ENCODE results near the gene DET1. TPM values are rescaled to one million over a fixed set of nuclear protein-coding genes. Genes with fewer than 3 reads are reported as not detected.
"Not testable (repeated sequence)": the region's sequence is repeated elsewhere in the genome, so short reads cannot be mapped to it uniquely, and the experiment has no call there.

The DET1 gene
- polyA plus RNA-seq, 1 of the 3 experiments (the other 2 are of a cell fraction), result 4.5 TPM

DNA sequence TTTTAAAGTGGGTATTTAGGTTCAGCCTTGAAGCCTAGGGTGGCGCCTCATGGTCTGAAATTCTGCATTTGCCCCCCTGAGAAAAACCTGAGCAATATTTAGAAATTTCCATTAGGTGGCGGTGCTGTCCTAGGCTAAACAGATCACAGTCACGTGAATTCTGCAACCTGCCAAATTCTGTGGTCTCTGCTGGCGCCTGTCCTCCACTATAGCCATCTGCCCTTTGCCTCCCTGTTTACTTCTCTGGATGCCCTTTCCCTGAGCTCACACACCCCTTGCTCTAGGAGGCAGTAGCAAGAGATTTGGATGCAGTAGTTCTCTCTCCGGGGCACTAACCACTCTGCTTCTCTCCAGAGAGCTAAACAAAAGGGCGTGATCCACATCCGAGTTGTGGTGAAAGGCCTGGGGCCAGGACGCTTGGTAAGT lies 69.8 kb downstream of the DET1 start:
- Histone ChIP-seq H3K4me1 (ENCODE audit: control insufficient read depth in 1 of 2, insufficient read depth in 2 of 2, low read depth in 1 of 2, low read length in 1 of 2) (peaks cover 0 to 3% of the 10 kb centered on the region in 2 experiments; a peak in 1 of 4 replicates), H3K4me2 (no peak overlapping the region), H3K36me3 (replicated peaks in 1 of 2; ENCODE audit: control insufficient read depth in 1 of 2, insufficient read depth in 2 of 2, low read length in 1 of 2) (peaks cover 14 to 38% of the 10 kb centered on the region in 2 experiments), H3K4me3 (ENCODE audit: low read depth in 2 of 2, low read length in 1 of 2) (no peak overlapping the region; a peak in 1 of 4 replicates), H3F3A (replicated peaks; ENCODE audit: insufficient read depth) (peaks cover 3% of the 10 kb centered on the region), H3K9me3 (no peaks in the 10 kb centered on the region), H3K27me3 (ENCODE audit: insufficient read depth) (no peaks in the 10 kb centered on the region), H3K27ac (ENCODE audit: low read depth in 2 of 2, low read length in 1 of 2) (no peak overlapping the region; a peak in 1 of 4 replicates), H3K9me2 (no peaks in the 10 kb centered on the region), H4K20me1 (ENCODE audit: insufficient read depth) (no peaks in the 10 kb centered on the region), H3K79me2 (ENCODE audit: insufficient read depth) (0 out of 2 replicates have a peak, but pooled peaks cover 5% of the 10 kb centered on the region), H3K9ac (no peak overlapping the region), H2AFZ (ENCODE audit: low read depth) (no peak overlapping the region)
- 74% methylated on average over 8 of the region's 8 CpGs for WGBS (ENCODE audit: low lambda C conversion rate)
- POLR2A ChIA-PET, result no interaction called here
- peak; percentile 74 for DNase-seq
- CTCF ChIA-PET, result interaction anchor here (0.6 to 4.7 kb wide), 27 partner anchors 8 to 415 kb away, joined by 3 to 44 read pairs (median 4); partner anchors contain the start of genes MRPL46 and MRPS11
- TF ChIP-seq NRF1 (IDR thresholded peaks at IDR 0.05; ENCODE audit: low read depth, low read length), result no peak
- TF ChIP-seq MXI1 (IDR thresholded peaks at IDR 0.05; ENCODE audit: low read depth, low read length), result peak; percentile 83; the same call in 1 of the 2 replicates
- no peak for TF ChIP-seq GATA2 (CRISPR knock-in tag; IDR thresholded peaks at IDR 0.05)
- TF ChIP-seq, protein P1, sequence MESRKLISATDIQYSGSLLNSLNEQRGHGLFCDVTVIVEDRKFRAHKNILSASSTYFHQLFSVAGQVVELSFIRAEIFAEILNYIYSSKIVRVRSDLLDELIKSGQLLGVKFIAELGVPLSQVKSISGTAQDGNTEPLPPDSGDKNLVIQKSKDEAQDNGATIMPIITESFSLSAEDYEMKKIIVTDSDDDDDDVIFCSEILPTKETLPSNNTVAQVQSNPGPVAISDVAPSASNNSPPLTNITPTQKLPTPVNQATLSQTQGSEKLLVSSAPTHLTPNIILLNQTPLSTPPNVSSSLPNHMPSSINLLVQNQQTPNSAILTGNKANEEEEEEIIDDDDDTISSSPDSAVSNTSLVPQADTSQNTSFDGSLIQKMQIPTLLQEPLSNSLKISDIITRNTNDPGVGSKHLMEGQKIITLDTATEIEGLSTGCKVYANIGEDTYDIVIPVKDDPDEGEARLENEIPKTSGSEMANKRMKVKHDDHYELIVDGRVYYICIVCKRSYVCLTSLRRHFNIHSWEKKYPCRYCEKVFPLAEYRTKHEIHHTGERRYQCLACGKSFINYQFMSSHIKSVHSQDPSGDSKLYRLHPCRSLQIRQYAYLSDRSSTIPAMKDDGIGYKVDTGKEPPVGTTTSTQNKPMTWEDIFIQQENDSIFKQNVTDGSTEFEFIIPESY (IDR thresholded peaks at IDR 0.05; ENCODE audit: borderline replicate concordance, low read depth), result no peak
- TF ChIP-seq MEF2A (IDR thresholded peaks at IDR 0.05; ENCODE audit: borderline replicate concordance, low read depth), result no peak
- TF ChIP-seq, protein P2, sequence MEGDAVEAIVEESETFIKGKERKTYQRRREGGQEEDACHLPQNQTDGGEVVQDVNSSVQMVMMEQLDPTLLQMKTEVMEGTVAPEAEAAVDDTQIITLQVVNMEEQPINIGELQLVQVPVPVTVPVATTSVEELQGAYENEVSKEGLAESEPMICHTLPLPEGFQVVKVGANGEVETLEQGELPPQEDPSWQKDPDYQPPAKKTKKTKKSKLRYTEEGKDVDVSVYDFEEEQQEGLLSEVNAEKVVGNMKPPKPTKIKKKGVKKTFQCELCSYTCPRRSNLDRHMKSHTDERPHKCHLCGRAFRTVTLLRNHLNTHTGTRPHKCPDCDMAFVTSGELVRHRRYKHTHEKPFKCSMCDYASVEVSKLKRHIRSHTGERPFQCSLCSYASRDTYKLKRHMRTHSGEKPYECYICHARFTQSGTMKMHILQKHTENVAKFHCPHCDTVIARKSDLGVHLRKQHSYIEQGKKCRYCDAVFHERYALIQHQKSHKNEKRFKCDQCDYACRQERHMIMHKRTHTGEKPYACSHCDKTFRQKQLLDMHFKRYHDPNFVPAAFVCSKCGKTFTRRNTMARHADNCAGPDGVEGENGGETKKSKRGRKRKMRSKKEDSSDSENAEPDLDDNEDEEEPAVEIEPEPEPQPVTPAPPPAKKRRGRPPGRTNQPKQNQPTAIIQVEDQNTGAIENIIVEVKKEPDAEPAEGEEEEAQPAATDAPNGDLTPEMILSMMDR (IDR thresholded peaks at IDR 0.05), result peak; percentile 63
- TF ChIP-seq RAD21 (IDR thresholded peaks at IDR 0.05; ENCODE audit: low read length), result peak; percentile 90
- peak; percentile 68; the same call in 1 of the 2 replicates for TF ChIP-seq SMC3 (IDR thresholded peaks at IDR 0.05; ENCODE audit: low read depth, low read length)
- TF ChIP-seq, protein P3, sequence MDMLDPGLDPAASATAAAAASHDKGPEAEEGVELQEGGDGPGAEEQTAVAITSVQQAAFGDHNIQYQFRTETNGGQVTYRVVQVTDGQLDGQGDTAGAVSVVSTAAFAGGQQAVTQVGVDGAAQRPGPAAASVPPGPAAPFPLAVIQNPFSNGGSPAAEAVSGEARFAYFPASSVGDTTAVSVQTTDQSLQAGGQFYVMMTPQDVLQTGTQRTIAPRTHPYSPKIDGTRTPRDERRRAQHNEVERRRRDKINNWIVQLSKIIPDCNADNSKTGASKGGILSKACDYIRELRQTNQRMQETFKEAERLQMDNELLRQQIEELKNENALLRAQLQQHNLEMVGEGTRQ (IDR thresholded peaks at IDR 0.05; ENCODE audit: borderline replicate concordance, low read depth, low read length), result peak; percentile 14; the same call in 1 of the 2 replicates
- TF ChIP-seq, protein P4, sequence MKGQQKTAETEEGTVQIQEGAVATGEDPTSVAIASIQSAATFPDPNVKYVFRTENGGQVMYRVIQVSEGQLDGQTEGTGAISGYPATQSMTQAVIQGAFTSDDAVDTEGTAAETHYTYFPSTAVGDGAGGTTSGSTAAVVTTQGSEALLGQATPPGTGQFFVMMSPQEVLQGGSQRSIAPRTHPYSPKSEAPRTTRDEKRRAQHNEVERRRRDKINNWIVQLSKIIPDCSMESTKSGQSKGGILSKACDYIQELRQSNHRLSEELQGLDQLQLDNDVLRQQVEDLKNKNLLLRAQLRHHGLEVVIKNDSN (IDR thresholded peaks at IDR 0.05; ENCODE audit: borderline replicate concordance, low read depth), result peak; percentile 74; the same call in 1 of the 2 replicates

DNA sequence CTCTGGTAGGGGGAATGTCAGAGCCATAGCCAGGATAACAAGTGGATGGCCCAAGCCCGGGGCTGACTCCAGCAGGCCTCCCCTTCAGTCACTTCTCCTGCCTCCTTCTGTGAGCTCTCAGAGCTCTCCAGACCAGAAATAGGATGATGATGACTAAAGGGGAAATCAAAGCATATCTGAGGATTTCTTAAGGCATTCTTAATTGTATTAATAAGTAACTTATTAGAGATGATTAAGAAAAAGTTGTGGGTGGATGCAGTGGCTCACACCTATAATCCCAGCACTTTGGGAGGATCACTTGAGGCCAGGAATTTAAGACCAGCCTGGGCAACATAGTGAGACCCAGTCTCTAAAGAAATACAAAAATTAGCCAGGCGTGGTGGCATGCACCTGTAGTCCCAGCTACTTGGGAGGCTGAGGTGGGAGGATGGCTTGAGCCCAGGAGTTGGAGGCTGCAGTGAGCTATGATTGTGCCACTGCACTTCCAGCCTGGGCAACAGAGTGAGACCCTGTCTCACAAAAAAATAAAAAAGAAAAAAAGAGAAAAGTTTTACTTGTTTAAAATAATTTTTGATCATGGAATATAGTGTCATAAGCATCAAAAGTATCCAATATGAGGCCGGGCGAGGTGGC lies 72.7 kb downstream of the DET1 start:
- peaks cover 17 to 46% of the 10 kb centered on the region in 2 experiments for H3K36me3 ChIP-seq (replicated peaks in 1 of 2; ENCODE audit: control insufficient read depth in 1 of 2, insufficient read depth in 2 of 2, low read length in 1 of 2)
- DNase-seq; H3F3A ChIP-seq (replicated peaks; ENCODE audit: insufficient read depth); H3K27ac ChIP-seq (ENCODE audit: low read depth in 2 of 2, low read length in 1 of 2); H3K27me3 ChIP-seq (ENCODE audit: insufficient read depth); POLR2A ChIA-PET; H3K4me3 ChIP-seq (ENCODE audit: low read depth in 2 of 2, low read length in 1 of 2); H3K9me3 ChIP-seq; H3K4me2 ChIP-seq; H4K20me1 ChIP-seq (ENCODE audit: insufficient read depth); H3K9ac ChIP-seq; H2AFZ ChIP-seq (ENCODE audit: low read depth); H3K4me1 ChIP-seq (ENCODE audit: control insufficient read depth in 1 of 2, insufficient read depth in 2 of 2, low read depth in 1 of 2, low read length in 1 of 2); H3K9me2 ChIP-seq: not testable (repeated sequence)
- CTCF ChIA-PET, result interaction anchor here (1.0 to 2.4 kb wide), 4 partner anchors 33 to 184 kb away, joined by 3 to 15 read pairs (median 4); partner anchors contain the start of gene AEN
- H3K79me2 ChIP-seq (ENCODE audit: insufficient read depth), result peaks cover 20% of the 10 kb centered on the region; the same call in 1 of the 2 replicates
- WGBS (ENCODE audit: low lambda C conversion rate), result 94% methylated on average over 4 of the region's 4 CpGs
